ENCODE measurements around the gene PXDN.
A peak's percentile ranks its signal among the peaks of the same experiment; 100 is the strongest.
"Not testable (repeated sequence)": the region's sequence is repeated elsewhere in the genome, so short reads cannot be mapped to it uniquely, and the experiment has no call there.

Gene PXDN

DNA sequence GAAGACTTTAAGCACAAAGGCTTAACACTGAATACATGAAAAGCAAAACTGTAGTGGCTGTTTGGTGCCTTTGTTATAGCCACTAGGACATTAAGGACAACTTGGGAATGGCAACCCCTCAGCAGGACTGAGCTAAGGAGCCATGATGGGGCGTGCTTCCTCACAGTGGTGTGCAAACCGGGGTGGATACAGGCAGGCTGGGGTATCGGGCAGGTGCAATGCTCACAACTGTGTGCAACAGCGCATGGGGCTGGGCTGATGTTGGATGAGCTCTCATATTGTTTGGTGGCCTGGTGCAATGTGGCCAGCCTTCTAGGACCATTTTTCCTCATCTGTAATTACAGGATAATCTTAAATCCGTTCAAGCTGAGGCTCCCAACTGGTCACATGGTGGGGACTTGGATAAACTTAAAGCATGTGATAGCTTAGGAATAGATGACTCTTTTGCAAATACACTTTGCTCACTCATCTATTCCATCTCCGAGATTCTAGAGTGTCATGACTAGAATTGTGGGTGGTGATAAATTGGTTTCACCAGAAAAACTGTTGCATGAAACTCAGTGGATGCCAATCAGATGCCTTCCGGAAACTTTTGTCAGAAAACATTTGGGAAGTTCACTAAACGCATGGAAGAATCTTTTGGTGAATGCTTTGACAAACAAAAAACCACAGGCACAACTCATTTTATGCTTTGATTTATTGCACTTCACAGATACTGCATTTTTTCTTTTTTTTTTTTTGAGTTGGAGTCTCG lies 116.5 kb downstream of the PXDN start:
- Histone ChIP-seq H3K27ac (no peak overlapping the region), H3K9me3 (ENCODE audit: severe bottlenecking) (no peaks in the 10 kb centered on the region), H3K4me3 (ENCODE audit: low read depth, low read length) (no peak overlapping the region), H3K27me3 (ENCODE audit: insufficient read depth, low read depth, severe bottlenecking) (no peaks in the 10 kb centered on the region), H3K36me3 (peaks cover 7% of the 10 kb centered on the region; the same call in 1 of the 2 replicates)
- DNase-seq = peak; percentile 36
- TF ChIP-seq CTCF (IDR thresholded peaks at IDR 0.05; ENCODE audit: low read depth, low read length) = no peak

- DNase-seq = peak; percentile 7
- Histone ChIP-seq H3K4me3 (ENCODE audit: low read depth, low read length) (no peak overlapping the region), H3K27me3 (ENCODE audit: insufficient read depth, low read depth, severe bottlenecking) (no peaks in the 10 kb centered on the region), H3K9me3 (ENCODE audit: severe bottlenecking) (no peaks in the 10 kb centered on the region), H3K36me3 (0 out of 2 replicates have a peak, but pooled peaks cover 3% of the 10 kb centered on the region), H3K27ac (no peak overlapping the region)
- no peak for TF ChIP-seq CTCF (IDR thresholded peaks at IDR 0.05; ENCODE audit: low read depth, low read length)
Measured at GRCh38 chr2:1626271-1626681, 118.0 kb downstream of the PXDN start.

DNA sequence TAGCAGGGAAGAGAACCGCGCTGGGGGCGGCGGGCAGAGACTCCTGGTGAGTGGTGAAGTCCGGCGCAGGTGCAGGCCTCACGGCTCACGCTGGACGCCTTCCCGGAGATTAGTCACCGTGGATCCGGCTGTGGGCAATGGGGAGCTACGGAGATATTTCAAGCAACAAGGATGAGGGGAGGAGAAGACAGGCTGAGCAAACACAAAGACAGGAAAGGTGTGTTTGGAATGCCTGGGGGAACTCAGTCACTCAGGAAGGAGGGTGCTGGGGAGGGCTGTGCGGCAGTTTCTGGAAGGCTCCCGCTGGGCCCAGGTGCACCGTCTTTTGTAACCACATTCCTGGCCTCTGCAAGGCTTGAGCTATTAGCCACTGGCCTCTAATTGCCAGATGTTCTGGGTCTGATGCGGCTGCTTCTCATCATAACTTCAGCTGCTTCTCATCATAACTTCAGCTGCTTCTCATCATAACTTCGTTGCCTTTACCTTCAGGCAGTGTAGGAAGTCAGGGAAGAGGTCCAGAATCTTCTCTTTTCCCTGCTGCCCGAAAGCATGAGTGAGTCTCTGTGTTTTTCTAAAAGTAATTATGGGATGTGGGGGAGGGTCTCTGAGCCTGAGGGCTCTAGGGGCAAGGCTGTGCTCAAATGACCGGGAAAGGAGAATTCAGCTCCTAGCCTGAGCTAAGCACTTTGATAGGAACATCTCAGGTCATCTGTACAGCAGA lies 118.9 kb downstream of the PXDN start:
- Histone ChIP-seq H3K36me3 (0 out of 2 replicates have a peak, but pooled peaks cover 3% of the 10 kb centered on the region), H3K27ac (no peak overlapping the region), H3K4me3 (ENCODE audit: low read depth, low read length) (no peak overlapping the region), H3K27me3 (ENCODE audit: insufficient read depth, low read depth, severe bottlenecking) (no peaks in the 10 kb centered on the region), H3K9me3 (ENCODE audit: severe bottlenecking) (no peaks in the 10 kb centered on the region)
- TF ChIP-seq CTCF (IDR thresholded peaks at IDR 0.05; ENCODE audit: low read depth, low read length) = no peak
- DNase-seq = peak; percentile 7

- H3K36me3 ChIP-seq = no peaks in the 10 kb centered on the region
- no peaks in the 10 kb centered on the region for H3K27me3 ChIP-seq (ENCODE audit: insufficient read depth, low read depth, severe bottlenecking)
- no peak for TF ChIP-seq CTCF (IDR thresholded peaks at IDR 0.05; ENCODE audit: low read depth, low read length)
- no peak overlapping the region for H3K27ac ChIP-seq
- no peak for DNase-seq
- no peak overlapping the region for H3K4me3 ChIP-seq (ENCODE audit: low read depth, low read length)
- H3K9me3 ChIP-seq (ENCODE audit: severe bottlenecking) = no peaks in the 10 kb centered on the region
Measured at GRCh38 chr2:1623906-1624445, 120.3 kb downstream of the PXDN start.

DNA sequence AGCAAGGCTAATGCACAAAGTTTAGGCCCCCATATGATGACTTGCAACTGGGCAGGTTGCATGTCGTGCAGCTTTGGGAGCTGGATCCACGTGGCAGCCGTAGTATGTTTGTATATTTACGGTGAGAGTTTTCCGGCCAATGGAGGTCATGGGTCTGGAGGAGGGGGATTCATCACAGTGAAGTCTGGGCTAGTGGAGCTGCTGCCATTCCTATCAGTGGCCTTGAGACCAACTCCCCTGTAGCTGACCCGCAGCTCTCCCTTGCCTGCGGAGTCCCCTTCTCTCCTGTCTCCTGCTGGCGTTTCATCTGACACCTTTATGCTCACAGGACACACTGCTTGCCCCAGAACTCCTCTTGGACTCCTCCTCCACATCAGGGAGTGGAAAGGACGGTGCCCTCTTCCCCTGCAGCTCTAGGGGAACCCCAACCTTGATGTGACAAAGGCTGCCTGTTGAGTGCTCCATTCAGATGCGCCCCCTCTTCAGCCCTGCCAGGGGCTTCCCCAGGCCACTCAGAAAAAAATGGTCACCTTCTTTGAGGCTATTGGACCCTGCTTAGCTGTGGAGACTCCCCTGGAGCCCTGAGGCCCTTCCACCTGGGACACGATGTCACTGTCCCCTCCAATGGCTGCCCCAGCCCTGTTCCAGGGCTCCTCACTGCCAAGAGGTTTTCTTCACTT lies 121.7 kb downstream of the PXDN start:
- no peak for DNase-seq
- no peak overlapping the region for H3K27ac ChIP-seq
- H3K4me3 ChIP-seq (ENCODE audit: low read depth, low read length) = no peak overlapping the region
- no peaks in the 10 kb centered on the region for H3K9me3 ChIP-seq (ENCODE audit: severe bottlenecking)
- TF ChIP-seq CTCF (IDR thresholded peaks at IDR 0.05; ENCODE audit: low read depth, low read length) = no peak
- no peaks in the 10 kb centered on the region for H3K36me3 ChIP-seq
- no peaks in the 10 kb centered on the region for H3K27me3 ChIP-seq (ENCODE audit: insufficient read depth, low read depth, severe bottlenecking)

DNA sequence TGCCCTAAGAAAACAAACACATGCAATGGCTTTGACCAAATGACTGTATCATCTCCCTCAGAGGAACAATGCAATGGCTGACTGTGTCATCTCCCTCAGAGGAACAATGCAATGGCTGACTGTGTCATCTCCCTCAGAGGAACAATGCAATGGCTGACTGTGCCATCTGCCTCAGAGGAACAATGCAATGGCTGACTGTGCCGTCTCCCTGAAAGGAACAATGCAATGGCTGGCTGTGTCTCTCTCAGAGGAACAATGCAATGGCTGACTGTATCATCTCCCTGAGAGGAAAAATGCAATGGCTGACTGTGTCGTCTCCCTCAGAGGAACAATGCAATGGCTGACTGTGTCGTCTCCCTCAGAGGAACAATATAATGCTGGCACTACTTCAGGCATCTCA lies 122.3 kb downstream of the PXDN start:
- DNase-seq; H3K27me3 ChIP-seq (ENCODE audit: insufficient read depth, low read depth, severe bottlenecking); H3K27ac ChIP-seq; H3K36me3 ChIP-seq; H3K9me3 ChIP-seq (ENCODE audit: severe bottlenecking); H3K4me3 ChIP-seq (ENCODE audit: low read depth, low read length): not testable (repeated sequence)

Data from WERI-Rb-1 (cell line).